NCI-H1694 (cell line): ENCODE measurements around the gene TSC2.
"Not testable (repeated sequence)": the region's sequence is repeated elsewhere in the genome, so short reads cannot be mapped to it uniquely, and the experiment has no call there.

Experiments
- DNase-seq: peaks from one replicate; lab custom pipeline; 2025; lab: John Stamatoyannopoulos, UW

The TSC2 gene

GRCh38 chr16:2122429-2122828, 74.6 kb downstream of the TSC2 start:
- no peak for DNase-seq

GRCh38 chr16:2122934-2123683, 75.3 kb downstream of the TSC2 start:
- not testable (repeated sequence) for DNase-seq

- DNase-seq, result not testable (repeated sequence)
Observed at GRCh38 chr16:2123706-2124376, 76.1 kb downstream of the TSC2 start.

- not testable (repeated sequence) for DNase-seq
Observed at GRCh38 chr16:2124377-2124693, 76.5 kb downstream of the TSC2 start.

GRCh38 chr16:2124694-2125444, 77.1 kb downstream of the TSC2 start:
- peak; percentile 28 for DNase-seq

GRCh38 chr16:2125609-2126008, 77.8 kb downstream of the TSC2 start:
- not testable (repeated sequence) for DNase-seq

GRCh38 chr16:2126161-2126743, 78.5 kb downstream of the TSC2 start:
- peak; percentile 24 for DNase-seq

- not testable (repeated sequence) for DNase-seq
Observed at GRCh38 chr16:2126928-2127556, 79.3 kb downstream of the TSC2 start.

GRCh38 chr16:2127630-2128280, 80.0 kb downstream of the TSC2 start:
- DNase-seq, result peak; percentile 20

- DNase-seq, result not testable (repeated sequence)
Observed at GRCh38 chr16:2129251-2129650, 81.5 kb downstream of the TSC2 start.

- DNase-seq, result not testable (repeated sequence)
Observed at GRCh38 chr16:2129890-2130447, 82.2 kb downstream of the TSC2 start.

GRCh38 chr16:2133797-2134196, 86.0 kb downstream of the TSC2 start:
- DNase-seq, result not testable (repeated sequence)

- not testable (repeated sequence) for DNase-seq
Observed at GRCh38 chr16:2135071-2135470, 87.3 kb downstream of the TSC2 start.

- peak; percentile 46 for DNase-seq
Observed at GRCh38 chr16:2135770-2136490, 88.1 kb downstream of the TSC2 start, which contains the start of gene PKD1. PKD1 (minus strand) TSS chr16:2135898; CDS start chr16:2135689, 209 bp downstream.
